ENCODE measurements around the gene AGBL5.

DNA sequence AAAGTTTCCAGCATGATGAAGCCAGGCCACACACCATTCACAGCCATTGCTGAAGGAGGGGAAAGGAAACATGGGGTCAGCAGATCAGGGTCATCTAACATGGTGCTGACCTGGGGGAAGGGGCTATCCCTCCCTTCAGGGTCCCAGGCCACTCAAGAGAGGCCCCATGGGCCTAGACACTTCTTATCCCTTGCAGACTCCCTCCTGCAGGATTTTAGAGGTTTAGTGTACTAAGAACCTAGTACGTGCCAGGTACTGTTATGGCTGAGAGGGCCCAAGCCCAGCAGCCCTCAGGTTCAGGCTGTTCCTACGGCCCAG lies 43.9 kb downstream of the AGBL5 start:
- TF ChIP-seq, protein P1, sequence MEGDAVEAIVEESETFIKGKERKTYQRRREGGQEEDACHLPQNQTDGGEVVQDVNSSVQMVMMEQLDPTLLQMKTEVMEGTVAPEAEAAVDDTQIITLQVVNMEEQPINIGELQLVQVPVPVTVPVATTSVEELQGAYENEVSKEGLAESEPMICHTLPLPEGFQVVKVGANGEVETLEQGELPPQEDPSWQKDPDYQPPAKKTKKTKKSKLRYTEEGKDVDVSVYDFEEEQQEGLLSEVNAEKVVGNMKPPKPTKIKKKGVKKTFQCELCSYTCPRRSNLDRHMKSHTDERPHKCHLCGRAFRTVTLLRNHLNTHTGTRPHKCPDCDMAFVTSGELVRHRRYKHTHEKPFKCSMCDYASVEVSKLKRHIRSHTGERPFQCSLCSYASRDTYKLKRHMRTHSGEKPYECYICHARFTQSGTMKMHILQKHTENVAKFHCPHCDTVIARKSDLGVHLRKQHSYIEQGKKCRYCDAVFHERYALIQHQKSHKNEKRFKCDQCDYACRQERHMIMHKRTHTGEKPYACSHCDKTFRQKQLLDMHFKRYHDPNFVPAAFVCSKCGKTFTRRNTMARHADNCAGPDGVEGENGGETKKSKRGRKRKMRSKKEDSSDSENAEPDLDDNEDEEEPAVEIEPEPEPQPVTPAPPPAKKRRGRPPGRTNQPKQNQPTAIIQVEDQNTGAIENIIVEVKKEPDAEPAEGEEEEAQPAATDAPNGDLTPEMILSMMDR (conservative IDR thresholded peaks at IDR 0.05): no peak
- no peak for TF ChIP-seq ZFX (IDR thresholded peaks at IDR 0.05)

All from C4-2B (cell line).